Retina (tissue), 1 donor: ENCODE results near the gene DGKB.

Source experiments
- DNase-seq: peaks from one replicate; pipeline ENCODE4 v3.0.0-alpha.2; 2016

Gene DGKB

GRCh38 chr7:14258861-14259260 is 643.7 kb downstream of the DGKB start:
- no peak for DNase-seq

- DNase-seq = no peak
Observed at GRCh38 chr7:14258441-14258840, 644.1 kb downstream of the DGKB start.

- no peak for DNase-seq
Observed at GRCh38 chr7:14252458-14252857, 650.1 kb downstream of the DGKB start.

GRCh38 chr7:14242175-14242574 is 660.4 kb downstream of the DGKB start:
- peak; percentile 34 for DNase-seq

GRCh38 chr7:14236834-14237233 is 665.7 kb downstream of the DGKB start:
- no peak for DNase-seq

GRCh38 chr7:14235056-14235455 is 667.5 kb downstream of the DGKB start:
- no peak for DNase-seq

GRCh38 chr7:14233868-14234369 is 668.6 kb downstream of the DGKB start:
- no peak for DNase-seq

- DNase-seq = no peak
Observed at GRCh38 chr7:14233076-14233867, 669.3 kb downstream of the DGKB start.

GRCh38 chr7:14229047-14229446 is 673.5 kb downstream of the DGKB start:
- no peak for DNase-seq

GRCh38 chr7:14228341-14228740 is 674.2 kb downstream of the DGKB start:
- no peak for DNase-seq

GRCh38 chr7:14226126-14226525 is 676.4 kb downstream of the DGKB start:
- no peak for DNase-seq

- no peak for DNase-seq
Observed at GRCh38 chr7:14219125-14219524, 683.4 kb downstream of the DGKB start.

- DNase-seq = no peak
Observed at GRCh38 chr7:14218338-14218737, 684.2 kb downstream of the DGKB start.

GRCh38 chr7:14209896-14210484 is 692.6 kb downstream of the DGKB start:
- DNase-seq = no peak

GRCh38 chr7:14207711-14208110 is 694.8 kb downstream of the DGKB start:
- no peak for DNase-seq

- no peak for DNase-seq
Observed at GRCh38 chr7:14207138-14207537, 695.4 kb downstream of the DGKB start.

GRCh38 chr7:14206121-14206520 is 696.4 kb downstream of the DGKB start:
- no peak for DNase-seq

- DNase-seq = no peak
Observed at GRCh38 chr7:14201353-14201752, 701.2 kb downstream of the DGKB start.

- DNase-seq = no peak
Observed at GRCh38 chr7:14199336-14199735, 703.2 kb downstream of the DGKB start.

GRCh38 chr7:14197280-14197679 is 705.3 kb downstream of the DGKB start:
- no peak for DNase-seq

- DNase-seq = no peak
Observed at GRCh38 chr7:14196555-14196954, 706.0 kb downstream of the DGKB start.

GRCh38 chr7:14195871-14196270 is 706.7 kb downstream of the DGKB start:
- peak; percentile 33 for DNase-seq

GRCh38 chr7:14195079-14195478 is 707.5 kb downstream of the DGKB start:
- DNase-seq = peak; percentile 77

GRCh38 chr7:14191686-14192098 is 710.9 kb downstream of the DGKB start:
- DNase-seq = no peak
